ENCODE data around the gene C1R. TPM values are rescaled to one million over a fixed set of nuclear protein-coding genes. Genes with fewer than 3 reads are reported as not detected.

C1R gene
- total RNA-seq: 100 to 1,000 TPM in 5 of 9 donors, 10 to 100 TPM in 4; 42.6 to 343 (median 107) TPM
- polyA plus RNA-seq: 10 to 100 TPM; 49.1 to 98.5 TPM
- long read RNA-seq, donor 1, transcript C1R-215 (11 exons, 2,508 nt): major isoform, 48 of 125 reads
- long read RNA-seq, donor 1, partial matches to known transcripts: 58 of 125 reads
- long read RNA-seq, donor 1, other reads (novel, unspliced or antisense): 18 of 125 reads
- long read RNA-seq, donor 2, transcript C1R-215 (11 exons, 2,508 nt): major isoform, 239 of 310 reads
- long read RNA-seq, donor 2, partial matches to known transcripts: 62 of 310 reads
- long read RNA-seq, donor 2, other reads (novel, unspliced or antisense): 7 of 310 reads
- long read RNA-seq, donor 3, transcript C1R-215 (11 exons, 2,508 nt): major isoform, 32 of 68 reads
- long read RNA-seq, donor 3, partial matches to known transcripts: 34 of 68 reads
- long read RNA-seq, donor 3, other reads (novel, unspliced or antisense): 2 of 68 reads

GRCh38 chr12:7092229-7092985 lies at the start of gene C1R:
C1R (minus strand) TSS chr12:7092445; CDS start chr12:7092388, 57 bp downstream.
- Histone ChIP-seq H3K27ac (peak within 1 kb of the TSS; percentile 41 to 86 (median 72)), H3K27me3 (no peaks in the 10 kb centered on the region), H3K4me3 (peak within 1 kb of the TSS; percentile 1 to 69 (median 55)), H3K9me3 (no peaks in the 10 kb centered on the region), H3K4me1 (peaks cover 0 to 29% (median 7%) of the 10 kb centered on the region in 12 donors), H3K36me3 (peaks cover 0 to 27% (median 13%) of the 10 kb centered on the region in 9 donors)
- DNase-seq (peak; percentile 66 to 85 (median 74)), ATAC-seq (peak; percentile 78 to 80 (median 80))
- 11 to 25% (median 13%) methylated on average over 16 of the region's 16 CpGs for WGBS, 4 donors
- intact Hi-C loops (cut with DNase I): loop anchor here (1.0 to 10.0 kb wide), 12 partner anchors 16 to 170 kb away; partner anchors contain the start of genes C1S (in 6 of the 10), C12orf57 (in 5 of the 10), RNU7-1 (in 4 of the 10) and C1RL (in 1 of the 10)
- TF ChIP-seq CTCF (IDR thresholded peaks at IDR 0.05) (peak; percentile 81 to 94 (median 89)), POLR2A (IDR thresholded peaks at IDR 0.05) (no peak)

GRCh38 chr12:7141351-7142005 lies 49.2 kb upstream of the C1R start:
- 85 to 99% (median 90%) methylated on average over 7 of the region's 7 CpGs for WGBS, 4 donors
- peaks cover 0 to 39% (median 5%) of the 10 kb centered on the region in 9 donors for H3K36me3 ChIP-seq
- H3K9me3 ChIP-seq: no peaks in the 10 kb centered on the region
- TF ChIP-seq CTCF (IDR thresholded peaks at IDR 0.05) (no peak), POLR2A (IDR thresholded peaks at IDR 0.05) (no peak)
- H3K4me1 ChIP-seq: peaks cover 0 to 6% (median 0%) of the 10 kb centered on the region in 12 donors
- no peaks in the 10 kb centered on the region for H3K27me3 ChIP-seq
- no peak for DNase-seq
- no peak for ATAC-seq
- no peak overlapping the region for H3K4me3 ChIP-seq
- intact Hi-C loops (cut with DNase I): loop anchor here in 3 of 10 donors (5.0 to 10.0 kb wide), 2 partner anchors 46 to 493 kb away; partner anchors contain the start of gene PEX5 (in 2 of the 3)
- no peak overlapping the region for H3K27ac ChIP-seq

DNA sequence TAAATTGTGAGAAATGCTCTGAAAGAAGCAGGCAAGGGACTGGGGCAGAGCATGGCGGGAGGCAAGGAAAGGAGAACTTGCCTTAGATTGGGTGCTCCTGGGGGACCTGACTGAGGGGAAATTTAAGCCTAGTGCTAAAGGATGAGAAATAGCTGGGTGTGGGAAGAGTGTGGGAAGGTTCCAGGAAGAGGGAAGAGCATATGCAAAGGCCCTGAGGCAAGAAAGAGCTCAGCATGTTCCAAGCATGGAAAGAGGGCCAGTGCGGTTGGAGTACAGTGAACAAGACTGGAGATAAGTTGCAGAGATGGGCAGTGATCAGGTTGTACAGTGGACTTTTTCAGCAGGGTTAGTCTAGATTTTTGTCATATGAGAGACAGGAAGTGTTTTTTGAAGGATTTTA lies 47.0 kb upstream of the C1R start:
- Histone ChIP-seq H3K27me3 (no peaks in the 10 kb centered on the region), H3K36me3 (peaks cover 0 to 41% (median 8%) of the 10 kb centered on the region in 9 donors), H3K27ac (no peak overlapping the region), H3K4me1 (peaks cover 0 to 6% (median 0%) of the 10 kb centered on the region in 12 donors), H3K4me3 (no peak overlapping the region), H3K9me3 (no peaks in the 10 kb centered on the region)
- 71 to 98% (median 96%) methylated on average over 2 of the region's 2 CpGs for WGBS, 4 donors
- ATAC-seq: no peak
- intact Hi-C loops (cut with DNase I): no loop called here
- TF ChIP-seq CTCF (IDR thresholded peaks at IDR 0.05) (no peak), POLR2A (IDR thresholded peaks at IDR 0.05) (no peak)
- no peak for DNase-seq

Measured in heart left ventricle (tissue), 16 donors.